T47D (cell line): ENCODE measurements around the gene XPNPEP2.
"Not testable (repeated sequence)": the region's sequence is repeated elsewhere in the genome, so short reads cannot be mapped to it uniquely, and the experiment has no call there.

ENCODE experiments used
- DNase-seq, 2 experiments: peaks; one replicate each; pipeline versions ENCODE4 v3.0.0 to v3.0.0-alpha.2; 2011 to 2012; ENCODE audit warnings: low read depth in 1 of 2, low spot score in 1 of 2
- JUND ChIP-seq: IDR thresholded peaks from 2 replicates; pipeline ENCODE4 v1.6.1; 2012; ENCODE audit warnings: low read depth
- in situ Hi-C: cut with HindIII; loops from 2 replicates; pipeline ENCODE4 v1.10.0; 2016; ENCODE audit warnings: low sequenced_read_pairs, low pct_unique_long_range_greater_than_20kb

The XPNPEP2 gene

GRCh38 chrX:129721870-129722269 lies 16.9 kb upstream of the XPNPEP2 start:
- in situ Hi-C loops, result no loop called here
- DNase-seq, result no peak
- TF ChIP-seq JUND, result no peak

GRCh38 chrX:129723511-129723910 lies 15.3 kb upstream of the XPNPEP2 start:
- no peak for DNase-seq
- no peak for TF ChIP-seq JUND
- in situ Hi-C loops, result no loop called here

- in situ Hi-C loops, result no loop called here
- DNase-seq, result no peak
- no peak for TF ChIP-seq JUND
Observed at GRCh38 chrX:129724754-129725153, 14.0 kb upstream of the XPNPEP2 start.

GRCh38 chrX:129726307-129727111 lies 12.3 kb upstream of the XPNPEP2 start:
- no peak for TF ChIP-seq JUND
- DNase-seq, result peak in 1 of 2 experiments; percentile 65
- in situ Hi-C loops, result no loop called here

- in situ Hi-C loops, result no loop called here
- no peak for TF ChIP-seq JUND
- DNase-seq, result no peak
Observed at GRCh38 chrX:129728061-129728460, 10.7 kb upstream of the XPNPEP2 start.

- DNase-seq, result no peak
- in situ Hi-C loops, result no loop called here
- TF ChIP-seq JUND, result no peak
Observed at GRCh38 chrX:129731228-129731627, 7.6 kb upstream of the XPNPEP2 start.

- TF ChIP-seq JUND, result no peak
- in situ Hi-C loops, result no loop called here
- DNase-seq, result no peak
Observed at GRCh38 chrX:129732857-129733256, 5.9 kb upstream of the XPNPEP2 start.

- DNase-seq, result no peak
- no peak for TF ChIP-seq JUND
- in situ Hi-C loops, result no loop called here
Observed at GRCh38 chrX:129733335-129733734, 5.4 kb upstream of the XPNPEP2 start.

GRCh38 chrX:129736491-129736890 lies 2.3 kb upstream of the XPNPEP2 start:
- in situ Hi-C loops, result no loop called here

GRCh38 chrX:129737916-129738315 lies 863 bp upstream of the XPNPEP2 start:
- in situ Hi-C loops, result no loop called here
- DNase-seq, result no peak
- TF ChIP-seq JUND, result no peak

More at GRCh38 chrX:129736491-129736890, 2.3 kb upstream of the XPNPEP2 start:
- DNase-seq, result no peak
- no peak for TF ChIP-seq JUND

- no peak for DNase-seq
- no peak for TF ChIP-seq JUND
- in situ Hi-C loops, result no loop called here
Observed at GRCh38 chrX:129739578-129739977, 799 bp downstream of the XPNPEP2 start.

GRCh38 chrX:129741880-129742758 lies 3.3 kb downstream of the XPNPEP2 start:
- no peak for DNase-seq
- in situ Hi-C loops, result no loop called here
- no peak for TF ChIP-seq JUND

- in situ Hi-C loops, DNase-seq: not testable (repeated sequence)
Observed at GRCh38 chrX:129742759-129743152, 4.0 kb downstream of the XPNPEP2 start.
